Heart left ventricle (tissue), 16 donors: ENCODE measurements around the gene HHATL. TPM values are rescaled to one million over a fixed set of nuclear protein-coding genes. Genes with fewer than 3 reads are reported as not detected.
A peak's percentile ranks its signal among the peaks of the same experiment; 100 is the strongest.

Source experiments
- ATAC-seq, 4 donors: fragments of 200-7000 bp; cut with Tn5 transposase; one replicate each; pipeline ENCODE4 v1.9.1; 2020 to 2022; ENCODE audit warnings: moderate library complexity in 4 of 4, mild to moderate bottlenecking in 3 of 4, moderate number of reproducible peaks in 1 of 4
- DNase-seq, 5 donors: peaks; one replicate each; pipeline ENCODE4 v3.0.0-alpha.2; 2020
- H3K27ac ChIP-seq, 12 donors: fragments of 200-600 bp; sonication (generic) in 4 of 12; one replicate each; pipeline versions ENCODE4 v1.5.0 to v1.8.0; 2016 to 2022; ENCODE audit warnings: mild to moderate bottlenecking in 2 of 12
- H3K27me3 ChIP-seq, 9 donors: fragments of 200-600 bp; sonication (generic) in 2 of 9; one replicate each; pipeline versions ENCODE4 v1.5.1 to v1.8.0; 2016 to 2022; ENCODE audit warnings: mild to moderate bottlenecking in 3 of 9
- H3K36me3 ChIP-seq, 9 donors: fragments of 200-600 bp; sonication (generic) in 2 of 9; one replicate each; pipeline versions ENCODE4 v1.5.0 to v1.8.0; 2018 to 2022; ENCODE audit warnings: mild to moderate bottlenecking in 2 of 9
- H3K4me1 ChIP-seq, 12 donors: fragments of 200-600 bp; sonication (generic) in 4 of 12; one replicate each; pipeline versions ENCODE4 v1.5.0 to v1.8.0; 2016 to 2022; ENCODE audit warnings: mild to moderate bottlenecking in 3 of 12
- H3K4me3 ChIP-seq, 12 donors: fragments of 200-600 bp; sonication (generic) in 4 of 12; one replicate each; pipeline versions ENCODE4 v1.5.0 to v1.8.0; 2017 to 2022; ENCODE audit warnings: mild to moderate bottlenecking in 9 of 12, moderate library complexity in 4 of 12
- H3K9me3 ChIP-seq, 12 donors: fragments of 200-600 bp; sonication (generic) in 4 of 12; one replicate each; pipeline versions ENCODE4 v1.5.0 to v1.8.0; 2016 to 2022; ENCODE audit warnings: mild to moderate bottlenecking in 1 of 12
- POLR2A ChIP-seq, 2 donors: fragments of 450-650 bp; IDR thresholded peaks; one replicate each; pipeline ENCODE4 v1.6.1; 2017; ENCODE audit warnings: antibody characterized with exemption in 2 of 2, mild to moderate bottlenecking in 2 of 2, moderate library complexity in 2 of 2
- WGBS, 4 donors: extraction: QIAGEN DNeasy Blood & Tissue Kit in 2 of 4; methylation state at CpG; one replicate each; pipeline versions ENCODE4 v1.1.5 to v1.1.7; 2013 to 2018; 5-methylcytosine and 5-hydroxymethylcytosine counted together
- intact Hi-C, 10 donors: fragments of 100-400 bp; cut with DNase I; formaldehyde crosslinking; loops; one replicate each; pipeline versions ENCODE4 v1.11.1 to v1.14.2; 2022
- polyA plus RNA-seq, 2 donors: library from polyadenylated mRNA; stranded (reverse); fragments of 200-250 nt; gene quantifications; one replicate each; pipeline ENCODE4 v1.2.3, GENCODE V29; 2013
- total RNA-seq, 9 donors: library from RNA; depleted of rRNA in 2 of 9; stranded (reverse); fragments of >200 nt in 2 of 9; fragmentation: NEBNext Ultra II Directional in 3 of 9; extraction: Animal tissue kit (Norgen Biotek cat#: 25700) in 3 of 9; gene quantifications; one replicate each; pipeline versions ENCODE4 v1.1.0 to v1.2.4, GENCODE V29; 2016 to 2023
- TF ChIP-seq, protein P1 (sequence below), 12 donors: fragments of 200-600 bp; sonication (generic) in 4 of 12; IDR thresholded peaks; one replicate each; pipeline versions ENCODE4 v1.5.0 to v1.8.0; 2018 to 2022; ENCODE audit warnings: antibody characterized with exemption in 12 of 12, mild to moderate bottlenecking in 5 of 12
- donor health status: ischemic (EF 13 %, LVEDD 7.1; RV severe dilation, severe dysfunction).
- donor health status: healthy with polysubstance abuse.
- donor health status: DM: no; HTN: yes; CAD: no.
- donor health status: DM: no; HTN: no; CAD: no.
- donor health status: ischemic (EF 25% LVEDD 6.9; RV normal size, moderate dysfunction).
- donor health status: ischemic (EF 25% LVEDD 5.7; RV mildly dilated, moderate dysfunction).
- donor health status: healthy.
- donor health status: DM: yes; HTN: yes; CAD: no.
- donor health status: ischemic (EF 35%, LVEDD 5.7; RV mildly dilated, moderate dysfunction).
- donor health status: nonischemic (EF 11% LVEDD 7.7; RV severe dilation, severe dysfunction).
- donor health status: DM: yes; HTN: yes; CAD: no.
- donor health status: PGD.
- donor health status: ischemic (EF 29% LVEDD 5.4; RV normal size, mild dysfunction).
- donor health status: nonischemic (EF 23%, LVEDD 6.1; RV moderate dilation, normal function).

HHATL gene
- total and polyA plus RNA-seq, 11 donors, result 188 to 1,023 (median 538) TPM

DNA sequence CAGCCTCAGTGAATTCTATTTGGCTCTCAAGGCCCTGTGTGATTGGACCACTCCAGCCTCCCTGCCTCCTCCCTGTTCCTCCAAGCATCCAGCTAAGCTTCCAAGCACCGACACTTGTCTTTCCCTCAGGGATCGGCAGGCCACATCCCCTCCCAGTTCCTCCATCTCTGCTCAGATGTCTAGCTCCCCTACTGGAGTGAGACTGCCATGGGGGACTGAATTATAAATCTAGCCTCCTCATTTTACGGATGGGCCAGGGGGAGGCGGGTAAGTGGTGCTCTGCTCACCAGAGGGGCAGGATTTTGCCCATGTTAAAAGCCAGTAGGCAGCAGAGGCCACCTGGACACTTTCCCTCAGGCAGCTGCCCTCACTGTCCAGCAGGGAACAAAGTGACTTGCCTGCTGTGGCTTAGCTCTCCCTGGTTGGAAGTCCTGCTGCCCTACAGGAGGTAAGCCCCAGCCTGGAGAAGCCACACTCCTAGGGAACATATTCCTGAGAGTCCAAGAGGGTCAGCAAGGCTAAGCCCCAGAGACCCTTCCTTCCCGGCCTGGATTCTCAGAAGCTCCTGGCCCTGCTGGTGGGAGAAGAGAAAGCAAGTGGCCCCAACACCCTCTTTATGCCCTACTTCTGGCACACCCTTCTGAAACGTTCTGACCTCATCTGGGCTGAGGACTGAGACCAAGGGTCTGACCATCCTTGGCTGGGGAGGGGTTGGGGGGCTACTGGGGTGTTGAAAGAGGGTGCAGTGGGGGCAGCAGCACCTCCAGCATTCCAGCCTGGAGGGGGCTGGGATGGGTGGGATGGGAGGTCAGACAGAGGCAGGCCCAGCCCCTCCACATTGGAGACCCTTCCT, 9.1 kb upstream of the HHATL start:
- H3K27ac ChIP-seq, result no peak overlapping the region
- ATAC-seq, result peak in 1 of 4 donors; percentile 13

DNA sequence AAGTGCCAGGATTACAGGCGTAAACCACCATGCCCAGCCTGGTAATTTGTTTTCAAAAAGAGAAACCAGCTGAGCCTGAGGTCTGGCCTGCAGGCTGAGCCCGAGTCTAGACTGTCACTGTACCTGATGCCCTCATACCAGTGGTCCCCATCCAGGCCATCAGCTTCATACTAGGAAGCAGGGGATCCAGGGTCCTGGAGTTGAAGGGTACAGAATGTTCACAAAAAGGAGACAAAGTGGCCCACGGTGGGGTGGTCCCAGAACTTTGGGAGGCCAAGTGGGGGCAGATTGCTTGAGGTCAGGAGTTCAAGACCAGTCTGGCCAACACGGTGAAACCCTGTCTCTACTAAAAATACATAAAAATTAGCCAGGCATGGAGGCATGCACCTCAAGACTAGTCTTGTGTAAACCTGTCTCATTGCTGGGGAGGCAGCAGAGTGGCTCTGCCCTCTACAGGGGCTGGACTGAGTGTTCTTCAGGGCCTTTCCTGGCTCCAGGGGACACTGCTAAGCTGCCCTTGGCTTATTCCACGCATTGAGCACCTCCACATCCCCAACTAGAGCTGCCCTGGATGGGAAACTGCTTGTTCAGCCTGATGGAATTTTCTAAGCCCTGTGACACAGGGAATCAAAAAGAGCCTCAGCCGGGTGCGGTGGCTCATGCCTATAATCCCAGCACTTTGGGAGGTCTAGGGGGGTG, 7.9 kb upstream of the HHATL start:
- Histone ChIP-seq H3K9me3 (no peaks in the 10 kb centered on the region), H3K27ac (no peak overlapping the region), H3K4me1 (peaks cover 0 to 12% (median 0%) of the 10 kb centered on the region in 12 donors), H3K36me3 (no peaks in the 10 kb centered on the region), H3K27me3 (no peaks in the 10 kb centered on the region), H3K4me3 (no peak overlapping the region)
- WGBS, 4 donors, result 83 to 86% (median 85%) methylated on average over 7 of the region's 7 CpGs
- ATAC-seq, result no peak
- TF ChIP-seq, protein P1, sequence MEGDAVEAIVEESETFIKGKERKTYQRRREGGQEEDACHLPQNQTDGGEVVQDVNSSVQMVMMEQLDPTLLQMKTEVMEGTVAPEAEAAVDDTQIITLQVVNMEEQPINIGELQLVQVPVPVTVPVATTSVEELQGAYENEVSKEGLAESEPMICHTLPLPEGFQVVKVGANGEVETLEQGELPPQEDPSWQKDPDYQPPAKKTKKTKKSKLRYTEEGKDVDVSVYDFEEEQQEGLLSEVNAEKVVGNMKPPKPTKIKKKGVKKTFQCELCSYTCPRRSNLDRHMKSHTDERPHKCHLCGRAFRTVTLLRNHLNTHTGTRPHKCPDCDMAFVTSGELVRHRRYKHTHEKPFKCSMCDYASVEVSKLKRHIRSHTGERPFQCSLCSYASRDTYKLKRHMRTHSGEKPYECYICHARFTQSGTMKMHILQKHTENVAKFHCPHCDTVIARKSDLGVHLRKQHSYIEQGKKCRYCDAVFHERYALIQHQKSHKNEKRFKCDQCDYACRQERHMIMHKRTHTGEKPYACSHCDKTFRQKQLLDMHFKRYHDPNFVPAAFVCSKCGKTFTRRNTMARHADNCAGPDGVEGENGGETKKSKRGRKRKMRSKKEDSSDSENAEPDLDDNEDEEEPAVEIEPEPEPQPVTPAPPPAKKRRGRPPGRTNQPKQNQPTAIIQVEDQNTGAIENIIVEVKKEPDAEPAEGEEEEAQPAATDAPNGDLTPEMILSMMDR (IDR thresholded peaks at IDR 0.05), result no peak
- no peak for TF ChIP-seq POLR2A (IDR thresholded peaks at IDR 0.05)
- DNase-seq, result peak in 2 of 5 donors; percentile 2 to 8
- intact Hi-C loops, result no loop called here

More for the DNA sequence above, 9.1 kb upstream of the HHATL start:
- no peaks in the 10 kb centered on the region for H3K36me3 ChIP-seq
- TF ChIP-seq POLR2A (IDR thresholded peaks at IDR 0.05), result no peak
- TF ChIP-seq, protein P1 (IDR thresholded peaks at IDR 0.05), result peak in 1 of 12 donors; percentile 3
- H3K4me3 ChIP-seq, result no peak overlapping the region
- H3K9me3 ChIP-seq, result no peaks in the 10 kb centered on the region
- intact Hi-C loops, result no loop called here
- no peaks in the 10 kb centered on the region for H3K4me1 ChIP-seq
- WGBS, 4 donors, result 37 to 69% (median 56%) methylated on average over 4 to 6 of the region's 6 CpGs
- no peaks in the 10 kb centered on the region for H3K27me3 ChIP-seq
- peak in 1 of 5 donors; percentile 3 for DNase-seq

DNA sequence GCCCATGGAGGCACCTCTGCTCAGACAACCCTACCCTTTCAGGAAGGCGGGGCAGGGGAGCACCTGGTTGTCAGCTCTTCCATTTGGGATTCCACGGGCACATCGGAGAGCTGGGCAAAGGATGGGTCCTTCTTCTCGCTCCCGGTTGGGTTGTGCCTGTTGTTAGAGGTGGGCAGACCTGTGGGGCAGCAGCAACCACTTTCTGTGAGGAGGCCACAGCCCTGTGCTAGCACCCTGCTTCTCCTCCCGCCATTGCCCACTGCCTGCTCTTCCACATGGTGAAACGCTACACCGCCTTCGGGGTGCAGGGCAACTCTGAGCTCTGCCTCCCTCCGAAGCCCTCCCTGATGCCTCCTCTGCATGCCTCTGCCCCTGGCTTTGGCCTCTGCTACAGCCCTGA, 7.0 kb upstream of the HHATL start:
- TF ChIP-seq POLR2A (IDR thresholded peaks at IDR 0.05), result no peak
- TF ChIP-seq, protein P1 (IDR thresholded peaks at IDR 0.05), result no peak
- Histone ChIP-seq H3K27ac (no peak overlapping the region), H3K4me3 (no peak overlapping the region), H3K27me3 (no peaks in the 10 kb centered on the region), H3K9me3 (no peaks in the 10 kb centered on the region), H3K4me1 (peaks cover 0 to 20% (median 0%) of the 10 kb centered on the region in 12 donors), H3K36me3 (no peaks in the 10 kb centered on the region)
- DNase-seq (peak in 3 of 5 donors; percentile 2 to 25 (median 15)), ATAC-seq (no peak)
- WGBS, 4 donors, result 91 to 95% (median 94%) methylated on average over 10 of the region's 10 CpGs
- intact Hi-C loops, result no loop called here

DNA sequence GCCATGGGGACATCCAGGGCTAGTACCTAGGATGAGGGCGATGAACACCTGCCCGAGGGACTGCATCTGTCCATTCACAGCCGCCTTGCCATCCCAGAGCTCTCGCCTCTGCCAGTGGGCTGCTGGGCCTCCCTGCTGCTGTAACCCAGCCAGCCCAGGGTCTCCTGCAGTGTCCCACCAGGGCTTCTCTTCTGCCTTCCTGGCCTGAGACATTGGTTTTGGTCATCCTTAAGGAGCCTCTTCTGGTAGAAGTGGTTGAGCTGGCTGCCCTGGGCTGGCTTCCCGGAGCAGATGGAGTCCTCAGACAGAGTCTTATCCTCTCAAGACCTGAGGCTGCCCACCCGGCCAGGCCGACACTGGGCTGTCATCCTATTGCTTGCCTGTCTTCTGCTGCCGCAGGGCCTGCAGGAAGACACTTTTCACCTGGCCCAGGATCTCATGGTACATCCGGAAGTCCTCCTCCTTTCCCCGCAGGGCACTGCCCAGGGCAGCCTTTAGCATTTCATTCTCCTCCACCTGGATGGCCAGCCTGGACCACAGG, 6.1 kb upstream of the HHATL start:
- H3K4me3 ChIP-seq, result no peak overlapping the region
- ATAC-seq (no peak), DNase-seq (peak in 4 of 5 donors; percentile 4 to 20 (median 16))
- H3K27me3 ChIP-seq, result no peaks in the 10 kb centered on the region
- 85 to 93% (median 91%) methylated on average over 5 to 10 of the region's 10 CpGs for WGBS, 4 donors
- peaks cover 0 to 29% (median 1%) of the 10 kb centered on the region in 12 donors for H3K4me1 ChIP-seq
- H3K27ac ChIP-seq, result no peak overlapping the region
- no peak for TF ChIP-seq POLR2A (IDR thresholded peaks at IDR 0.05)
- TF ChIP-seq, protein P1 (IDR thresholded peaks at IDR 0.05), result no peak
- no peaks in the 10 kb centered on the region for H3K36me3 ChIP-seq
- intact Hi-C loops, result no loop called here
- no peaks in the 10 kb centered on the region for H3K9me3 ChIP-seq
